Heart left ventricle (tissue), 13 donors: ENCODE data around the gene PTPRJ.

Experiments
- POLR2A ChIP-seq, 2 donors: fragments of 450-650 bp; IDR thresholded peaks; one replicate each; pipeline ENCODE4 v1.6.1; 2017; ENCODE audit warnings: antibody characterized with exemption in 2 of 2, mild to moderate bottlenecking in 2 of 2, moderate library complexity in 2 of 2
- TF ChIP-seq, protein P1 (sequence below), 12 donors: fragments of 200-600 bp; sonication (generic) in 4 of 12; IDR thresholded peaks; one replicate each; pipeline versions ENCODE4 v1.5.0 to v1.8.0; 2018 to 2022; ENCODE audit warnings: antibody characterized with exemption in 12 of 12, mild to moderate bottlenecking in 5 of 12
- donor health status: ischemic (EF 13 %, LVEDD 7.1; RV severe dilation, severe dysfunction).
- donor health status: DM: no; HTN: yes; CAD: no.
- donor health status: DM: no; HTN: no; CAD: no.
- donor health status: ischemic (EF 25% LVEDD 6.9; RV normal size, moderate dysfunction).
- donor health status: ischemic (EF 25% LVEDD 5.7; RV mildly dilated, moderate dysfunction).
- donor health status: ischemic (EF 35%, LVEDD 5.7; RV mildly dilated, moderate dysfunction).
- donor health status: nonischemic (EF 11% LVEDD 7.7; RV severe dilation, severe dysfunction).
- donor health status: DM: yes; HTN: yes; CAD: no.
- donor health status: PGD.
- donor health status: ischemic (EF 29% LVEDD 5.4; RV normal size, mild dysfunction).
- donor health status: nonischemic (EF 23%, LVEDD 6.1; RV moderate dilation, normal function).

- TF ChIP-seq POLR2A (IDR thresholded peaks at IDR 0.05) = no peak
- TF ChIP-seq, protein P1, sequence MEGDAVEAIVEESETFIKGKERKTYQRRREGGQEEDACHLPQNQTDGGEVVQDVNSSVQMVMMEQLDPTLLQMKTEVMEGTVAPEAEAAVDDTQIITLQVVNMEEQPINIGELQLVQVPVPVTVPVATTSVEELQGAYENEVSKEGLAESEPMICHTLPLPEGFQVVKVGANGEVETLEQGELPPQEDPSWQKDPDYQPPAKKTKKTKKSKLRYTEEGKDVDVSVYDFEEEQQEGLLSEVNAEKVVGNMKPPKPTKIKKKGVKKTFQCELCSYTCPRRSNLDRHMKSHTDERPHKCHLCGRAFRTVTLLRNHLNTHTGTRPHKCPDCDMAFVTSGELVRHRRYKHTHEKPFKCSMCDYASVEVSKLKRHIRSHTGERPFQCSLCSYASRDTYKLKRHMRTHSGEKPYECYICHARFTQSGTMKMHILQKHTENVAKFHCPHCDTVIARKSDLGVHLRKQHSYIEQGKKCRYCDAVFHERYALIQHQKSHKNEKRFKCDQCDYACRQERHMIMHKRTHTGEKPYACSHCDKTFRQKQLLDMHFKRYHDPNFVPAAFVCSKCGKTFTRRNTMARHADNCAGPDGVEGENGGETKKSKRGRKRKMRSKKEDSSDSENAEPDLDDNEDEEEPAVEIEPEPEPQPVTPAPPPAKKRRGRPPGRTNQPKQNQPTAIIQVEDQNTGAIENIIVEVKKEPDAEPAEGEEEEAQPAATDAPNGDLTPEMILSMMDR (IDR thresholded peaks at IDR 0.05) = no peak
Observed at GRCh38 chr11:48164836-48165235, 184.5 kb downstream of the PTPRJ start.
